HepG2 (cell line): ENCODE results near the gene SPHK1. TPM values are rescaled to one million over a fixed set of nuclear protein-coding genes. Genes with fewer than 3 reads are reported as not detected.
A peak's percentile ranks its signal among the peaks of the same experiment; 100 is the strongest.

Source experiments
- BORCS8-MEF2B ChIP-seq: sonication (generic); formaldehyde crosslinking; IDR thresholded peaks from 2 replicates; pipeline ENCODE4 v1.8.0; 2022; ENCODE audit warnings: mild to moderate bottlenecking, missing genetic modification reagents
- BRF2 ChIP-seq: sonication (generic); formaldehyde crosslinking; IDR thresholded peaks from 2 replicates; pipeline ENCODE4 v1.8.1; 2022; ENCODE audit warnings: mild to moderate bottlenecking, missing genetic modification reagents
- FOXK2 ChIP-seq: fragments of 450-650 bp; IDR thresholded peaks from 2 replicates; pipeline ENCODE4 v1.6.1; 2016
- GRHL1 ChIP-seq: sonication (generic); formaldehyde crosslinking; conservative IDR thresholded peaks from 2 replicates; pipeline ENCODE4 v1.8.0; 2022; ENCODE audit warnings: missing genetic modification reagents
- HNRNPL ChIP-seq: fragments of 200-400 bp; formaldehyde crosslinking; IDR thresholded peaks from 2 replicates; pipeline ENCODE4 v1.6.1; 2017; ENCODE audit warnings: mild to moderate bottlenecking, low read depth, low read length
- LRRFIP1 ChIP-seq: sonication (generic); formaldehyde crosslinking; conservative IDR thresholded peaks from 2 replicates; pipeline ENCODE4 v1.4.0; 2020; ENCODE audit warnings: missing genetic modification reagents
- NKX3-1 ChIP-seq: sonication (generic); formaldehyde crosslinking; IDR thresholded peaks from 2 replicates; pipeline ENCODE4 v1.5.0; 2020; ENCODE audit warnings: missing genetic modification reagents
- PRMT3 ChIP-seq: sonication (generic); formaldehyde crosslinking; IDR thresholded peaks from 2 replicates; pipeline ENCODE4 v1.8.1; 2022; ENCODE audit warnings: low read depth, mild to moderate bottlenecking, moderate library complexity, missing genetic modification reagents, borderline replicate concordance
- RBFOX2 ChIP-seq: fragments of 200-400 bp; formaldehyde crosslinking; IDR thresholded peaks from 2 replicates; pipeline ENCODE4 v1.6.1; 2017; ENCODE audit warnings: low read depth, mild to moderate bottlenecking, low read length
- RXRA ChIP-seq: sonication (generic); formaldehyde crosslinking; IDR thresholded peaks from 2 replicates; pipeline ENCODE4 v1.5.1; 2020; ENCODE audit warnings: missing genetic modification reagents
- SOX6 ChIP-seq, 2 experiments: fragments of 450-650 bp in 1 of 2; sonication (generic) in 1 of 2; formaldehyde crosslinking in 1 of 2; IDR thresholded peaks; 2 replicates each; pipeline versions ENCODE4 v1.4.0 to v1.6.1; 2017 to 2020; ENCODE audit warnings: antibody characterized with exemption in 1 of 2, mild to moderate bottlenecking in 1 of 2, missing genetic modification reagents in 1 of 2
- TP53 ChIP-seq: sonication (generic); formaldehyde crosslinking; conservative IDR thresholded peaks from 2 replicates; pipeline ENCODE4 v1.4.0; 2020; ENCODE audit warnings: missing genetic modification reagents
- ZNF407 ChIP-seq: sonication (generic); formaldehyde crosslinking; IDR thresholded peaks from one replicate; pipeline ENCODE4 v1.5.1; 2020; ENCODE audit warnings: mild to moderate bottlenecking, missing genetic modification reagents; ENCODE audit errors: not compliant biosample characterization
- ZNF501 ChIP-seq: sonication (generic); formaldehyde crosslinking; IDR thresholded peaks from 2 replicates; pipeline ENCODE4 v1.5.1; 2020; ENCODE audit warnings: mild to moderate bottlenecking, moderate library complexity, missing genetic modification reagents
- ZNF672 ChIP-seq: sonication (generic); formaldehyde crosslinking; IDR thresholded peaks from 2 replicates; pipeline ENCODE4 v1.8.1; 2022; ENCODE audit warnings: missing genetic modification reagents
- ZNF749 ChIP-seq: sonication (generic); formaldehyde crosslinking; IDR thresholded peaks from 2 replicates; pipeline ENCODE4 v1.8.0; 2022; ENCODE audit warnings: mild to moderate bottlenecking, missing genetic modification reagents, moderate library complexity, borderline replicate concordance
- polyA plus RNA-seq, 8 experiments: library from polyadenylated mRNA; depleted of rRNA in 3 of 8; stranded (reverse) in 7 of 8; unstranded in 1 of 8; fragments of >200 nt; fragmentation: Illumina TruSeq in 4 of 8; extraction: Trizol in 4 of 8; gene quantifications; 2 replicates each; pipeline versions ENCODE4 v1.2.1 to v1.2.3, GENCODE V29; 2011 to 2016; ENCODE audit warnings: low read depth in 4 of 8, missing spikeins in 1 of 8, mixed read lengths in 1 of 8; ENCODE audit not compliant: insufficient read depth in 1 of 8
- total RNA-seq, 5 experiments: library from RNA; depleted of rRNA; stranded (reverse); fragments of >200 nt; fragmentation: Illumina TruSeq; extraction: Trizol; gene quantifications; 2 replicates each; pipeline ENCODE4 v1.2.3, GENCODE V29; 2016; ENCODE audit warnings: low read depth in 1 of 5

SPHK1 gene
- total and polyA plus RNA-seq, 2 of the 13 experiments (the other 11 are each of a cell fraction or from before 2014, with no cell fraction given), result 129 to 160 TPM

- TF ChIP-seq LRRFIP1 (CRISPR knock-in tag) (no peak; the same call in none of the 2 replicates), ZNF407 (CRISPR knock-in tag) (no peak), NKX3-1 (no peak; the same call in none of the 2 replicates), GRHL1 (CRISPR knock-in tag) (no peak), ZNF501 (peak; percentile 46; the same call in 1 of the 2 replicates), ZNF749 (peak; percentile 38; the same call in 1 of the 2 replicates), BRF2 (CRISPR knock-in tag) (no peak; the same call in 1 of the 2 replicates), HNRNPL (peak; percentile 93), PRMT3 (CRISPR knock-in tag) (no peak; the same call in 1 of the 2 replicates), TP53 (CRISPR knock-in tag) (no peak), RBFOX2 (no peak), RXRA (peak; percentile 87), FOXK2 (no peak), BORCS8-MEF2B (0 out of 2 replicates have a peak, but pooled peaks have one; percentile 52), ZNF672 (no peak), SOX6 (IDR thresholded peaks at IDR 0.05) (no peak), SOX6 (CRISPR knock-in tag; IDR thresholded peaks at IDR 0.05) (peak; percentile 94)
These were observed 2.0 kb upstream of the SPHK1 start (continued) for GRCh38 chr17:76382351-76382802.
